ENCODE measurements around the gene BDH2. TPM values are rescaled to one million over a fixed set of nuclear protein-coding genes. Genes with fewer than 3 reads are reported as not detected.

Gene BDH2
- total RNA-seq, 1 donor from 2014 or later: 89.9 TPM

DNA sequence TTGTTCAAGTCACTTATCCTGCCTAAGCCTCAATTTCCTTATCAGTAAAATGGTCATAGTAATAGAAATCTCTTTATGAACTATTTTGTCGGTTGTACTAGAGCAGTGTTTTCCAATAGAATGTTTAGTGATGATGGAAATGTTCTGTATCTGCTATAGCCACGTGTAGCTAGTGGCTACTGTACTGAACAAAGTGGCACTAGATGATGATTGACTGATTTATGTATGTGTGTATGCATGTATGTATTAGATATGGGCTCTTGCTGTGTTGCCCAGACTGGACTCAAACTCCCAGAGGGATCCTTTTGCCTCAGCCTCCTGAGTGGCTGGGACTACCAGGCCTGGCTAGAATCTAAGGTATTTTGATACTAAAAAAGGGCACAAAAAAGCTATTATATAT, 55.5 kb downstream of the BDH2 start:
- Mint-ChIP-seq H3K36me3 (ENCODE audit: insufficient read depth) (no peaks in the 10 kb centered on the region), H3K4me3 (ENCODE audit: low read depth) (no peak overlapping the region), H3K27ac (no peak overlapping the region), H3K9me3 (ENCODE audit: low read depth) (no peaks in the 10 kb centered on the region), H3K4me1 (ENCODE audit: low read depth) (no peaks in the 10 kb centered on the region), H3K27me3 (peaks cover 2% of the 10 kb centered on the region)
- DNase-seq (ENCODE audit: low spot score, unreplicated experiment): no peak
- TF ChIP-seq, protein P1, sequence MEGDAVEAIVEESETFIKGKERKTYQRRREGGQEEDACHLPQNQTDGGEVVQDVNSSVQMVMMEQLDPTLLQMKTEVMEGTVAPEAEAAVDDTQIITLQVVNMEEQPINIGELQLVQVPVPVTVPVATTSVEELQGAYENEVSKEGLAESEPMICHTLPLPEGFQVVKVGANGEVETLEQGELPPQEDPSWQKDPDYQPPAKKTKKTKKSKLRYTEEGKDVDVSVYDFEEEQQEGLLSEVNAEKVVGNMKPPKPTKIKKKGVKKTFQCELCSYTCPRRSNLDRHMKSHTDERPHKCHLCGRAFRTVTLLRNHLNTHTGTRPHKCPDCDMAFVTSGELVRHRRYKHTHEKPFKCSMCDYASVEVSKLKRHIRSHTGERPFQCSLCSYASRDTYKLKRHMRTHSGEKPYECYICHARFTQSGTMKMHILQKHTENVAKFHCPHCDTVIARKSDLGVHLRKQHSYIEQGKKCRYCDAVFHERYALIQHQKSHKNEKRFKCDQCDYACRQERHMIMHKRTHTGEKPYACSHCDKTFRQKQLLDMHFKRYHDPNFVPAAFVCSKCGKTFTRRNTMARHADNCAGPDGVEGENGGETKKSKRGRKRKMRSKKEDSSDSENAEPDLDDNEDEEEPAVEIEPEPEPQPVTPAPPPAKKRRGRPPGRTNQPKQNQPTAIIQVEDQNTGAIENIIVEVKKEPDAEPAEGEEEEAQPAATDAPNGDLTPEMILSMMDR (IDR thresholded peaks at IDR 0.05; ENCODE audit: unreplicated experiment): no peak

DNA sequence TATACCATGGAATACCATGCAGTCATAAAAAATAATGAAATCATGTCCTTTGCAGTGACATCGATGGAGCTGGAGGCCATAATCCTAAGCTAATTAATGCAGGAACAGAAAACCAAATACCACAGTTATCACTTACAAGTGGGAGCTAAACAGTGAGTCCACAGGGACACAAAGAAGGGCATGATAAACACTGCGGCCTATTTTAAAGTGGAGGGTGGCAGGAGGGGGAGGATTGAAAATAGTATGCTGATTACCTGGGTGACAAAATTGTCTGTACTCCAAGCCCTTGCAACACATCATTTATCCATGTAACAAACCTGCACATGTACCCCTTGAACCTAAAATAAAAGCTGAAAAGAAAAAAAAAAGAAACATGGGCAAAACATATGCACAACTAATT, 63.5 kb downstream of the BDH2 start:
- DNase-seq (ENCODE audit: low spot score, unreplicated experiment): no peak
- H3K4me1 Mint-ChIP-seq (ENCODE audit: low read depth): no peaks in the 10 kb centered on the region
- no peak overlapping the region for H3K4me3 Mint-ChIP-seq (ENCODE audit: low read depth)
- no peaks in the 10 kb centered on the region for H3K9me3 Mint-ChIP-seq (ENCODE audit: low read depth)
- TF ChIP-seq, protein P1 (IDR thresholded peaks at IDR 0.05; ENCODE audit: unreplicated experiment): no peak
- no peak overlapping the region for H3K27ac Mint-ChIP-seq
- H3K27me3 Mint-ChIP-seq: no peaks in the 10 kb centered on the region
- H3K36me3 Mint-ChIP-seq (ENCODE audit: insufficient read depth): no peaks in the 10 kb centered on the region

DNA sequence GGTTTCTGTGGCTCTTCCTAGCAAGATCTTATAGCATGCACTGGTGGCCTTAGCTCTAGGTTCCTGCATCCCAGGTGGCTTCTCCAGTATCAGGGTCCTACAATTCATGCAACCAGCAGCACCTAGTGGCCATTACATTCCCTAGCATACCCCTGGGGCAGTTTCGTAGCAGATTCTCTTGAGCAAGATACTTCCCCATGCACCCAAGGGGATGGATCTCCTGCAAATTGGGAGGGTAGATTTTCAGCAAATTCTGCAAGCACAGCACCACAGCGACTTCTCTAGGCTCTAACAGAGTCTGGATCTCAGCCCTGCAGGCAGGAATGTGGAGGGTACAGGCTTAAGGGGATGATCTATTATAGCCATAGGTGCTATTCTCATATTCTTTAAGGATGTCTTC, 67.1 kb downstream of the BDH2 start:
- H3K4me3 Mint-ChIP-seq (ENCODE audit: low read depth): no peak overlapping the region
- no peaks in the 10 kb centered on the region for H3K4me1 Mint-ChIP-seq (ENCODE audit: low read depth)
- TF ChIP-seq, protein P1 (IDR thresholded peaks at IDR 0.05; ENCODE audit: unreplicated experiment): peak; percentile 66
- H3K27ac Mint-ChIP-seq: no peak overlapping the region
- H3K9me3 Mint-ChIP-seq (ENCODE audit: low read depth): no peaks in the 10 kb centered on the region
- no peak for DNase-seq (ENCODE audit: low spot score, unreplicated experiment)
- no peaks in the 10 kb centered on the region for H3K36me3 Mint-ChIP-seq (ENCODE audit: insufficient read depth)
- H3K27me3 Mint-ChIP-seq: no peaks in the 10 kb centered on the region

DNA sequence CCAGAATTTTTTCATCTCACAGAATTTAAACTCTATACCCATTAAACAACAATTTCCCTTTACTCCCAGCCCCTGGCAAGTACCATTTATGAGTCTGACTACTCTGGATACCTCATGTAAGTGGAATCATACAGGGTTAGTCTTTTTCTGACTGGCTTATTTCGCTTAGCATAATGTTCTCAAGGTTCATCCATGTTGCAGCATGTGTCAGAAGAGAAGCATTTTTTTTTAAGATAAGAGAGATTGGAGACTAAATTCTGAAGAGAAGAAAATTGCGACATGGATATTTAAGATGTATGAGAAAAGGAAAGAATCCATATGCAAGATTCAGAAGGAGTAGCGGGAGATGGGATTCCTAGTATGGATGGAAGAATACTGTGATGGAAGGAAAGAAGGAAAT, 68.8 kb downstream of the BDH2 start:
- Mint-ChIP-seq H3K36me3 (ENCODE audit: insufficient read depth) (no peaks in the 10 kb centered on the region), H3K9me3 (ENCODE audit: low read depth) (no peaks in the 10 kb centered on the region), H3K27ac (no peak overlapping the region), H3K27me3 (no peaks in the 10 kb centered on the region), H3K4me3 (ENCODE audit: low read depth) (no peak overlapping the region), H3K4me1 (ENCODE audit: low read depth) (no peaks in the 10 kb centered on the region)
- TF ChIP-seq, protein P1 (IDR thresholded peaks at IDR 0.05; ENCODE audit: unreplicated experiment): no peak
- no peak for DNase-seq (ENCODE audit: low spot score, unreplicated experiment)

DNA sequence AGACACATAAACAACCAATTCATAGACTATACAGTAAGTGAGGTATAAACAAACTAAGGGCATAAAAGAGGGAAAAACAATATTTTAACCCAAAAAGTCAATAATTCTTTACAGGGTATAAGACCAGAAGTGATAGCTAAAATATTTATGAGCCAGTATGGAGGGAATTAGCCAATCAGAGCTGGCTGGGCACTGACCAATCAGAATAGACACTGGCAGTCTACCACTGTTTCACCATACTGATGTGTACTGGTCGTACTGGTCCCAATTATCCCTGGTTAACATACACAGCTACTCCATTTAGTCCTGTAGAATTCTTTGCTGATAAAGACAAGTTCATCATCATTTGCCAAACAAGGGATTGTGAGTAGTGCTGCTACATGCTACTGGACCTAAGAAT, 70.3 kb downstream of the BDH2 start:
- Mint-ChIP-seq H3K36me3 (ENCODE audit: insufficient read depth) (no peaks in the 10 kb centered on the region), H3K9me3 (ENCODE audit: low read depth) (no peaks in the 10 kb centered on the region), H3K4me3 (ENCODE audit: low read depth) (no peak overlapping the region), H3K27me3 (no peaks in the 10 kb centered on the region), H3K4me1 (ENCODE audit: low read depth) (no peaks in the 10 kb centered on the region), H3K27ac (no peak overlapping the region)
- TF ChIP-seq, protein P1 (IDR thresholded peaks at IDR 0.05; ENCODE audit: unreplicated experiment): no peak
- no peak for DNase-seq (ENCODE audit: low spot score, unreplicated experiment)

Other genes with a start within 250 kb of the BDH2 start
- gene CISD2, start 230.8 kb downstream of the BDH2 start, total RNA-seq: 28.3 and 31.1 TPM in 2 replicates
- gene SLC9B1, start 80.1 kb downstream of the BDH2 start, total RNA-seq: 0.75 and 0.79 TPM in 2 replicates
- 4.0 and 7.0 TPM in 2 replicates for gene SLC9B2, start 23.1 kb downstream of the BDH2 start, total RNA-seq
- gene CENPE, start 98.5 kb upstream of the BDH2 start, total RNA-seq: 16.5 and 17.0 TPM in 2 replicates